HepG2 (cell line): ENCODE measurements around the gene ARHGEF7. TPM values are rescaled to one million over a fixed set of nuclear protein-coding genes. Genes with fewer than 3 reads are reported as not detected.

ENCODE experiments used
- EZH2 ChIP-seq: conservative IDR thresholded peaks from 2 replicates; pipeline ENCODE4 v1.6.1; 2012; ENCODE audit warnings: mild to moderate bottlenecking, low read depth, low read length, moderate library complexity
- HNF4G ChIP-seq, 2 experiments: sonication (generic) in 1 of 2; formaldehyde crosslinking in 1 of 2; IDR thresholded peaks; 2 replicates each; pipeline versions ENCODE4 v1.4.0 to v1.6.1; 2011 to 2020; ENCODE audit warnings: borderline replicate concordance in 2 of 2, low read depth in 2 of 2, mild to moderate bottlenecking in 2 of 2, low read length in 1 of 2, missing genetic modification reagents in 1 of 2, moderate library complexity in 1 of 2
- MIER3 ChIP-seq: IDR thresholded peaks from 2 replicates; pipeline ENCODE4 v1.6.1; 2016; ENCODE audit warnings: missing compliant biosample characterization, borderline replicate concordance
- NFIC ChIP-seq: IDR thresholded peaks from 2 replicates; pipeline ENCODE4 v1.6.1; 2012; ENCODE audit warnings: mild to moderate bottlenecking, low read length, inconsistent platforms
- RXRB ChIP-seq: IDR thresholded peaks from 2 replicates; pipeline ENCODE4 v1.6.1; 2016; ENCODE audit warnings: borderline replicate concordance, missing genetic modification reagents, missing compliant biosample characterization
- SRSF4 ChIP-seq: fragments of 200-400 bp; formaldehyde crosslinking; IDR thresholded peaks from one replicate; pipeline ENCODE4 v1.6.1; 2018; ENCODE audit warnings: mild to moderate bottlenecking, low read depth, low read length, moderate library complexity; ENCODE audit not compliant: poor library complexity, severe bottlenecking
- ZNF101 ChIP-seq: sonication (generic); formaldehyde crosslinking; IDR thresholded peaks from 2 replicates; pipeline ENCODE4 v1.4.0; 2020; ENCODE audit warnings: mild to moderate bottlenecking, low read depth, missing genetic modification reagents, borderline replicate concordance
- ZNF20 ChIP-seq: sonication (generic); formaldehyde crosslinking; IDR thresholded peaks from 2 replicates; pipeline ENCODE4 v1.4.0; 2020; ENCODE audit warnings: mild to moderate bottlenecking, moderate library complexity, missing genetic modification reagents
- ZNF543 ChIP-seq: sonication (generic); formaldehyde crosslinking; IDR thresholded peaks from 2 replicates; pipeline ENCODE4 v1.4.0; 2020; ENCODE audit warnings: mild to moderate bottlenecking, missing genetic modification reagents
- ZNF616 ChIP-seq: sonication (generic); formaldehyde crosslinking; IDR thresholded peaks from 2 replicates; pipeline ENCODE4 v1.5.0; 2020; ENCODE audit warnings: low read depth, mild to moderate bottlenecking, missing genetic modification reagents
- polyA plus RNA-seq, 8 experiments: library from polyadenylated mRNA; depleted of rRNA in 3 of 8; stranded (reverse) in 7 of 8; unstranded in 1 of 8; fragments of >200 nt; fragmentation: Illumina TruSeq in 4 of 8; extraction: Trizol in 4 of 8; gene quantifications; 2 replicates each; pipeline versions ENCODE4 v1.2.1 to v1.2.3, GENCODE V29; 2011 to 2016; ENCODE audit warnings: low read depth in 4 of 8, missing spikeins in 1 of 8, mixed read lengths in 1 of 8; ENCODE audit not compliant: insufficient read depth in 1 of 8
- total RNA-seq, 5 experiments: library from RNA; depleted of rRNA; stranded (reverse); fragments of >200 nt; fragmentation: Illumina TruSeq; extraction: Trizol; gene quantifications; 2 replicates each; pipeline ENCODE4 v1.2.3, GENCODE V29; 2016; ENCODE audit warnings: low read depth in 1 of 5
- TF ChIP-seq, protein P1 (sequence below): sonication (generic); formaldehyde crosslinking; IDR thresholded peaks from 2 replicates; pipeline ENCODE4 v1.9.0; 2021; ENCODE audit warnings: mild to moderate bottlenecking, missing genetic modification reagents
- TF ChIP-seq, protein P2 (sequence below): sonication (generic); formaldehyde crosslinking; IDR thresholded peaks from 2 replicates; pipeline ENCODE4 v1.4.0; 2020; ENCODE audit warnings: missing genetic modification reagents; ENCODE audit errors: not compliant biosample characterization
- TF ChIP-seq, protein P3 (sequence below), 2 experiments: sonication (generic) in 1 of 2; formaldehyde crosslinking in 1 of 2; IDR thresholded peaks; 2 replicates each; pipeline versions ENCODE4 v1.4.0 to v1.6.1; 2016 to 2020; ENCODE audit warnings: borderline replicate concordance in 1 of 2, low read depth in 1 of 2, mild to moderate bottlenecking in 1 of 2, missing genetic modification reagents in 1 of 2
- TF ChIP-seq, protein P4 (sequence below): sonication (generic); formaldehyde crosslinking; IDR thresholded peaks from 2 replicates; pipeline ENCODE4 v1.5.0; 2020; ENCODE audit warnings: missing genetic modification reagents

ARHGEF7 gene
- total and polyA plus RNA-seq, 2 of the 13 experiments (the other 11 are each of a cell fraction or from before 2014, with no cell fraction given), result 15.7 to 22.3 TPM

DNA sequence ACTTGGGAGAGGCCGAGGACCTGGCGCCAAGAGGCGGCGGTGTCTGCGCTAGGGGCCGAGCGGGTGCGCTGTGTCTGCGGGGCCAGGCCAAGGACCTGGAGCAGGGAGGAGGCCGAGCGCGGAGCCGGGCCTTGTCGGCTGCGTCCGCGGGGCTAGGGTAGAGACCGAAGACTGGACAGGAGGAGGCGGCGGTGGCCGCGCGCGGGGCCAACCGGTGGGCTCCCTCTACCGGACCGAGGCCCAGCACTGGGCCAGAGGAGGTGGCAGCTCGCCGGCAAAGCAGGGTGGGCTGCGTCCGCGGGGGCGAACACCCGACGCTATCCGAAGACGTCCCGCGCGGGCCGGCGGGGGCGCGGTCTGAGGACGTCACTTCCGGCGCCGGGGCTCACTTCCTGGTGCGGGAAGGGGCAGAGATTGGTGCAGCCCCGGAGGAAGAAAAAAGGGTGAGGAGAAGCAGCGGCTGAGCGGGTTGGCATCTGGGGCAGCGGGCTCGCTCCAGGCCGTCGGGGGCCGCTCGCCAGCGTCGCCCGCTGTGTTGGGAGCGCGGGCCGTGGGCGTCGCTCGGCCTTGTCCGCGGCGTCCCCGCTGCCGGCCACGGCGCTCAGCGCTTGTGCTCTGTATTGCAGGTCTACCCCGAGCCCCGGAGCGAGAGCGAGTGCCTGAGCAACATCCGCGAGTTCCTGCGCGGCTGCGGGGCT, 38.3 kb downstream of the ARHGEF7 start (continued):
- peak; percentile 60; the same call in 1 of the 2 replicates for TF ChIP-seq ZNF616 (CRISPR knock-in tag)
- TF ChIP-seq, protein P1, sequence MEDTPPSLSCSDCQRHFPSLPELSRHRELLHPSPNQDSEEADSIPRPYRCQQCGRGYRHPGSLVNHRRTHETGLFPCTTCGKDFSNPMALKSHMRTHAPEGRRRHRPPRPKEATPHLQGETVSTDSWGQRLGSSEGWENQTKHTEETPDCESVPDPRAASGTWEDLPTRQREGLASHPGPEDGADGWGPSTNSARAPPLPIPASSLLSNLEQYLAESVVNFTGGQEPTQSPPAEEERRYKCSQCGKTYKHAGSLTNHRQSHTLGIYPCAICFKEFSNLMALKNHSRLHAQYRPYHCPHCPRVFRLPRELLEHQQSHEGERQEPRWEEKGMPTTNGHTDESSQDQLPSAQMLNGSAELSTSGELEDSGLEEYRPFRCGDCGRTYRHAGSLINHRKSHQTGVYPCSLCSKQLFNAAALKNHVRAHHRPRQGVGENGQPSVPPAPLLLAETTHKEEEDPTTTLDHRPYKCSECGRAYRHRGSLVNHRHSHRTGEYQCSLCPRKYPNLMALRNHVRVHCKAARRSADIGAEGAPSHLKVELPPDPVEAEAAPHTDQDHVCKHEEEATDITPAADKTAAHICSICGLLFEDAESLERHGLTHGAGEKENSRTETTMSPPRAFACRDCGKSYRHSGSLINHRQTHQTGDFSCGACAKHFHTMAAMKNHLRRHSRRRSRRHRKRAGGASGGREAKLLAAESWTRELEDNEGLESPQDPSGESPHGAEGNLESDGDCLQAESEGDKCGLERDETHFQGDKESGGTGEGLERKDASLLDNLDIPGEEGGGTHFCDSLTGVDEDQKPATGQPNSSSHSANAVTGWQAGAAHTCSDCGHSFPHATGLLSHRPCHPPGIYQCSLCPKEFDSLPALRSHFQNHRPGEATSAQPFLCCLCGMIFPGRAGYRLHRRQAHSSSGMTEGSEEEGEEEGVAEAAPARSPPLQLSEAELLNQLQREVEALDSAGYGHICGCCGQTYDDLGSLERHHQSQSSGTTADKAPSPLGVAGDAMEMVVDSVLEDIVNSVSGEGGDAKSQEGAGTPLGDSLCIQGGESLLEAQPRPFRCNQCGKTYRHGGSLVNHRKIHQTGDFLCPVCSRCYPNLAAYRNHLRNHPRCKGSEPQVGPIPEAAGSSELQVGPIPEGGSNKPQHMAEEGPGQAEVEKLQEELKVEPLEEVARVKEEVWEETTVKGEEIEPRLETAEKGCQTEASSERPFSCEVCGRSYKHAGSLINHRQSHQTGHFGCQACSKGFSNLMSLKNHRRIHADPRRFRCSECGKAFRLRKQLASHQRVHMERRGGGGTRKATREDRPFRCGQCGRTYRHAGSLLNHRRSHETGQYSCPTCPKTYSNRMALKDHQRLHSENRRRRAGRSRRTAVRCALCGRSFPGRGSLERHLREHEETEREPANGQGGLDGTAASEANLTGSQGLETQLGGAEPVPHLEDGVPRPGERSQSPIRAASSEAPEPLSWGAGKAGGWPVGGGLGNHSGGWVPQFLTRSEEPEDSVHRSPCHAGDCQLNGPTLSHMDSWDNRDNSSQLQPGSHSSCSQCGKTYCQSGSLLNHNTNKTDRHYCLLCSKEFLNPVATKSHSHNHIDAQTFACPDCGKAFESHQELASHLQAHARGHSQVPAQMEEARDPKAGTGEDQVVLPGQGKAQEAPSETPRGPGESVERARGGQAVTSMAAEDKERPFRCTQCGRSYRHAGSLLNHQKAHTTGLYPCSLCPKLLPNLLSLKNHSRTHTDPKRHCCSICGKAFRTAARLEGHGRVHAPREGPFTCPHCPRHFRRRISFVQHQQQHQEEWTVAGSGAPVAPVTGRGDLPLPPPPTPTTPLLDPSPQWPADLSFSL (CRISPR knock-in tag), result no peak; the same call in 1 of the 2 replicates
- TF ChIP-seq ZNF20, result 0 out of 2 replicates have a peak, but pooled peaks have one; percentile 43
- TF ChIP-seq ZNF543, result peak; percentile 62; the same call in 1 of the 2 replicates
- no peak for TF ChIP-seq SRSF4
- TF ChIP-seq, protein P2, sequence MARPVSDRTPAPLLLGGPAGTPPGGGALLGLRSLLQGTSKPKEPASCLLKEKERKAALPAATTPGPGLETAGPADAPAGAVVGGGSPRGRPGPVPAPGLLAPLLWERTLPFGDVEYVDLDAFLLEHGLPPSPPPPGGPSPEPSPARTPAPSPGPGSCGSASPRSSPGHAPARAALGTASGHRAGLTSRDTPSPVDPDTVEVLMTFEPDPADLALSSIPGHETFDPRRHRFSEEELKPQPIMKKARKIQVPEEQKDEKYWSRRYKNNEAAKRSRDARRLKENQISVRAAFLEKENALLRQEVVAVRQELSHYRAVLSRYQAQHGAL (CRISPR knock-in tag), result peak; percentile 62
- TF ChIP-seq ZNF101 (CRISPR knock-in tag), result peak; percentile 47; the same call in 1 of the 2 replicates
- no peak for TF ChIP-seq HNF4G (IDR thresholded peaks at IDR 0.05; ENCODE audit: borderline replicate concordance, low read depth, low read length)
- TF ChIP-seq HNF4G (CRISPR knock-in tag; IDR thresholded peaks at IDR 0.05; ENCODE audit: borderline replicate concordance, low read depth), result peak; percentile 81
- no peak for TF ChIP-seq RXRB (CRISPR knock-in tag)
- TF ChIP-seq NFIC, result no peak
- TF ChIP-seq EZH2, result no peak
- TF ChIP-seq, protein P3, sequence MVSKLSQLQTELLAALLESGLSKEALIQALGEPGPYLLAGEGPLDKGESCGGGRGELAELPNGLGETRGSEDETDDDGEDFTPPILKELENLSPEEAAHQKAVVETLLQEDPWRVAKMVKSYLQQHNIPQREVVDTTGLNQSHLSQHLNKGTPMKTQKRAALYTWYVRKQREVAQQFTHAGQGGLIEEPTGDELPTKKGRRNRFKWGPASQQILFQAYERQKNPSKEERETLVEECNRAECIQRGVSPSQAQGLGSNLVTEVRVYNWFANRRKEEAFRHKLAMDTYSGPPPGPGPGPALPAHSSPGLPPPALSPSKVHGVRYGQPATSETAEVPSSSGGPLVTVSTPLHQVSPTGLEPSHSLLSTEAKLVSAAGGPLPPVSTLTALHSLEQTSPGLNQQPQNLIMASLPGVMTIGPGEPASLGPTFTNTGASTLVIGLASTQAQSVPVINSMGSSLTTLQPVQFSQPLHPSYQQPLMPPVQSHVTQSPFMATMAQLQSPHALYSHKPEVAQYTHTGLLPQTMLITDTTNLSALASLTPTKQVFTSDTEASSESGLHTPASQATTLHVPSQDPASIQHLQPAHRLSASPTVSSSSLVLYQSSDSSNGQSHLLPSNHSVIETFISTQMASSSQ (IDR thresholded peaks at IDR 0.05; ENCODE audit: low read depth), result no peak
- TF ChIP-seq, protein P3 (CRISPR knock-in tag; IDR thresholded peaks at IDR 0.05; ENCODE audit: borderline replicate concordance), result peak; percentile 93; the same call in 1 of the 2 replicates
- TF ChIP-seq, protein P4, sequence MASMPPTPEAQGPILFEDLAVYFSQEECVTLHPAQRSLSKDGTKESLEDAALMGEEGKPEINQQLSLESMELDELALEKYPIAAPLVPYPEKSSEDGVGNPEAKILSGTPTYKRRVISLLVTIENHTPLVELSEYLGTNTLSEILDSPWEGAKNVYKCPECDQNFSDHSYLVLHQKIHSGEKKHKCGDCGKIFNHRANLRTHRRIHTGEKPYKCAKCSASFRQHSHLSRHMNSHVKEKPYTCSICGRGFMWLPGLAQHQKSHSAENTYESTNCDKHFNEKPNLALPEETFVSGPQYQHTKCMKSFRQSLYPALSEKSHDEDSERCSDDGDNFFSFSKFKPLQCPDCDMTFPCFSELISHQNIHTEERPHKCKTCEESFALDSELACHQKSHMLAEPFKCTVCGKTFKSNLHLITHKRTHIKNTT (CRISPR knock-in tag), result no peak
- TF ChIP-seq MIER3 (CRISPR knock-in tag), result peak; percentile 55; the same call in 1 of the 2 replicates
